NCI-H2227 (cell line): ENCODE results near the gene COL12A1.

Source experiments
- DNase-seq: peaks from one replicate; lab custom pipeline; 2025; ENCODE audit not compliant: unreplicated experiment; lab: John Stamatoyannopoulos, UW

Gene COL12A1

GRCh38 chr6:75145211-75145610, 60.6 kb downstream of the COL12A1 start:
- no peak for DNase-seq

- DNase-seq = no peak
These were observed 61.5 kb downstream of the COL12A1 start for GRCh38 chr6:75144386-75144785.

DNA sequence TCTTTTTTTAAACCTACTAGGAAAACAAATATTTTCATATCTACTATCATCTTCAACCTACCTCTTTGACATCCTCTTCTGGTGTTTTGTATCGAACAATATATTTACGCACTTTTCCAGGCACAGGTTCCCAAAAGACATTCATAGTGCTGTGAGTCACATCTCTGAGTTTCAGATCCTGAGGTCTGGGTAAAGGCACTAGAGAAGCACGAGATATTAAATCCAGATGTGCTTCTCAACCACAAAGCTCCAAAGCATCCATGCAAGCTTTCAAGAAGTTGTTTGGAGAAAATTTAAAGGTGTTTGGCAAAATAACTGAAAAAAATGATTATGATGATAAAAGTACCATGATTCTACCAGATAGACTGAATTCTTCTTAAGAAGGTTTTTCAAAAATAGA, 62.7 kb downstream of the COL12A1 start:
- DNase-seq = no peak

GRCh38 chr6:75142721-75143120, 63.1 kb downstream of the COL12A1 start:
- DNase-seq = no peak

- no peak for DNase-seq
These were observed 70.0 kb downstream of the COL12A1 start for GRCh38 chr6:75135876-75136275.

GRCh38 chr6:75135450-75135849, 70.4 kb downstream of the COL12A1 start:
- DNase-seq = no peak

- no peak for DNase-seq
These were observed 75.1 kb downstream of the COL12A1 start for GRCh38 chr6:75130784-75131183.

- DNase-seq = no peak
These were observed 76.8 kb downstream of the COL12A1 start for GRCh38 chr6:75128878-75129570.

DNA sequence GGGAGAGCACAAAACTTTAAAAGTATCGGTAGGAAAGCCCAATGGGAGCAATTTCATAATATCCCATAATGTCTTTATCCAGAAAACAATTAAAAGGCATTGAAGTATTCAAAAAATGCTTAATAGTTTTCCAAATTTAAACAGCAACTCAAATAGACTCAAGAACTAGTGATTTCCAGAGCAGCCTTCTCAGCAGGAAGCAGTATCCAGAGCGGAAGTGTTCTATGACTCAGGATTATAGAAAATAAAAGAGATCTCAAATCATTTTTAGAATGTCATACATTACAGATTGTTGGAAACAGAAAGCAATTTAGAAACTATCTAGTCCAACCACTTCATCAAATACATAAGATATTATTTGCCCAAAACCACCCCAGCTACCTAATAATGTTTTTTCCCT, 79.3 kb downstream of the COL12A1 start:
- no peak for DNase-seq

DNA sequence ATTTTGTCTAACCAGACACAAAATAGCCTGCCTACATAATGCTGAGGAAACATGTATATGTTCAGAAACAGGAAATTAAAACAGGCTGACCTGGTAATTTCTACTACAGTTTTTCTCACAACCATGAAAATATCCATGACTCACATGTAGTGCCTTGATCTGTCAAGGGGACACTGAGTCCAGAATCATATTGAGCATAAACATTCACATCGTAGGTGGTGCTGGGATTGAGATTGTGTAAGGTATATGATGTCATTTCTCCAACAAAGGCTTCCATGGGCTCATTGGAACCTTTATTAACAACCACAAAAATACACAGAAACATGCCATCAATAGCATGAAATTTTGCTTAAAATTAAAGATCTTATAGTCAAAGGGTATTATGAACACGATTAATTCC, 80.9 kb downstream of the COL12A1 start:
- no peak for DNase-seq

DNA sequence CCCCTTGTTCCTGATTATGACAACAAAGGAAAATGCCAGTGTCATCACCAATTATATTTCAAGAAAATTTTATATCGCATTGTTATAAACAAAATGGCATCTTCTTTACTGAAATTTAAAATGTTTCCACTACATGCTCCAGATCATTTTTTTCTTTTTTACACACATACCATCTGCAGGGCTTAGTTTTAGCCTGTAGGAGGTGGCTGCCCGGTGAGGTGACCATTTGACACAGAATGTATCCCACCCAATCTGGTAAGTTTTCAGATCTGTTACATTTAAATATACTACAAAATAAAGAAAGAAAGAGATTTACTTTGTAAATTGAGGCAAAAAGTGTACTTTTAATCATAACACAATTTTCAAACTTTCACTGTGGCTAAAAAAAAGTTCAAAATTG, 81.8 kb downstream of the COL12A1 start:
- no peak for DNase-seq

DNA sequence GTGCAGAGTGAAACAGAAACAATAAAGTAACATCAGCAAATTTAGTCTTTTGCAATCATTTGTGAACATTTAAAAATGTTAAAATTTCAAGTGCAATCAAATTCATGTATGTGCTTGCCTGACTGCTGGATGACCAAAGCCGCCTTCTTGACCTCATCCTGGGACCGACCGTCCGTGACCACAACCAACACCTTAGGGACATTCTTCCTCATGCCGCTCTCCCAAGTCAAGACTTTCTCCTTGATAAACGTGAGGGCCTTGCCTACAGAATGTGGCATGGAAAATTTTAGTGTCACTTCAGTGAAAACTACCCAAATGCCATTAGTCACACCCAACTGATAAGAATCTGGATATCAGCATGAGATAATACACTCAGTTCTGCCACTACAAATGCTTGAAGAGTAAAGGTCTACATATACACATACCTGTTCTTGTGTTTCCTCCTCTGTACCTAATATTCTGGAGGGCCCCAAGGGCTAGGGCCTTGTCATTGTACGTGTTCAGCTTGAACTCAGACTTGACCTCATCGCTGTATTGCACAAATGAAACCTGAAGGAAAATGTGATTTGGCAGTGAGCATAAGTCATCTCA, 86.8 kb downstream of the COL12A1 start:
- DNase-seq = no peak

GRCh38 chr6:75117701-75118100, 88.2 kb downstream of the COL12A1 start:
- no peak for DNase-seq

DNA sequence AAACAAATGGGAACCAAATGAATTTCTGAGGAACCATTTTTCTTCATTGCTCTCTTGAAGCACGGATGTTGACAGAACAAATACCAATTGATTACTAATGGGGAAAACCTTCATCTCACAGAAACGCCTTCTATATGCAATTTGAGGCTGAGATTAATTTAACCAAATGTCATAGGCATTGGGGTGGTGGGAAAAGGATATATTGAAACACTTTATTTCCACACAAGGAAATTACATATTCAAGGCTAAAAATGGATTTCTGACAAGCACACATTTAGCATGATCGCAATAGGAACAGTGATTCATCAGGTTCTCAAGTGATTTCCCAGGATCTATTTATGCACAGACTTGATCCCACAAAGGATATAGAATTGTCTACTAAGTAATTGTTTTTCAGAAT, 88.9 kb downstream of the COL12A1 start:
- DNase-seq = no peak

DNA sequence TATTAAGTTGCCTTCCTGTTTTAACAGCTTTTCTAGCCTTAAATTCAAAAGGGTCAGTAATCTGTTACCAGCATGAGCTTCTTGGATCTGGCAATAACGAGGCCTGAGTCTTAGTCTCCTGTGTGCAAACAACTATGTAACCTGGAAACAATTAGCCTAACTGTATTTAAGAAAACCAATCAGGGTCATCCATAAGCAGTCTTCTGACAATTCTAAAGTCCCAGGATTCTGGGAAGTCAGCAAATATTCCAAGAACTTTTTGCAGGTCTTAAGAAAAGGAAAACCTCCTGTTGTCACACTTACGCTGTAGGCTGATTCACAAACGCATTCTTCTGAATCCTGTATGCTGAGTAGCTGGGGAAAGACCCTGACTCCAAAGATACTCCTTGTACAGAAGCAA, 90.4 kb downstream of the COL12A1 start:
- no peak for DNase-seq

DNA sequence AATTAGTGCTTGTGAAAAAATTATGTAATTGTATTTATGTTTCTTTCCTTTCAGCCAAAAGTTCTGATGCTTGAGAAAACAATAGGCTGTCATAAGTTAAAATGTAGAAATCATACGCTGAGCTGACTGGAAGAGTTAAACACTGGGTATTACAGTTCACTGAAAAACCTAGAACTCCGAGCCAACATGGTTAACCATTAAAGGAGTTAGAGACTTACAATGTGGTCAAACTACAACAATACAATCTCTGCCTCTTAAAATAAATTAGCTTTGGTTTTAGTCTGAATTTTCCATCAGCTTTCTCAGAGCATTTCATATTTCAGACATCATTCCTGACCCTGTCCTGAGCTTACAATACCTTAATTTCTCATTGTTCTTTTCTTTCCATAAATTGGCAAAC, 91.0 kb downstream of the COL12A1 start:
- DNase-seq = no peak

- no peak for DNase-seq
These were observed 91.7 kb downstream of the COL12A1 start for GRCh38 chr6:75114195-75114594.

DNA sequence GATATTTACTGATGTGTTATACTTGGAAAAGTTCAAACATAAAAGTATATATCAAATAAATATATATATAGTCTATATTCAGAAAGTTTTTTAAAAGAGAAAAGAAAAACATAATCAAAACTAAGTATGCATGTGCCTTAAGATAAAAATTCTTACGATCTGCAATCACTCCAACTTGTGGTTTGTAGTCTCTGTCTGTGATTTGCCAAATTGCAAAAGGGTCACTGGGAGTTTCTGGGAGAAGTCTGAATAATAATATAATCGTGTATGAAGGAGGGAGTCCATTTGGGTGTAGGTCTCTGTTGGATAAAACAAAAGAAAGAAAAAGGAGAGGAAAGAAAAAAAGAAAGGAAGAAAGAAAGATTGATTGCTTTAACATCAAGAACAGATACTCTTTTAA, 92.4 kb downstream of the COL12A1 start:
- no peak for DNase-seq

- no peak for DNase-seq
These were observed 96.1 kb downstream of the COL12A1 start for GRCh38 chr6:75109765-75110164.

- DNase-seq = no peak
These were observed 96.8 kb downstream of the COL12A1 start for GRCh38 chr6:75109022-75109421.

- DNase-seq = no peak
These were observed 97.4 kb downstream of the COL12A1 start for GRCh38 chr6:75108333-75108974.

GRCh38 chr6:75107913-75108312, 97.9 kb downstream of the COL12A1 start:
- no peak for DNase-seq

GRCh38 chr6:75106426-75106825, 99.4 kb downstream of the COL12A1 start:
- no peak for DNase-seq
